ENCODE measurements around the gene KCNAB2. TPM values are rescaled to one million over a fixed set of nuclear protein-coding genes. Genes with fewer than 3 reads are reported as not detected.

Gene KCNAB2
- total and polyA plus RNA-seq, 4 donors: 1.8 to 5.9 (median 4.5) TPM

GRCh38 chr1:6024376-6024775 is 21.3 kb upstream of the KCNAB2 start:
- Histone ChIP-seq H3K27ac (ENCODE audit: low read depth in 1 of 2, low read length in 2 of 2) (no peak overlapping the region), H3K4me3 (ENCODE audit: low read depth in 1 of 3, low read length in 3 of 3) (no peak overlapping the region), H3K9me3 (ENCODE audit: control insufficient read depth in 4 of 4, low read length in 3 of 4) (no peaks in the 10 kb centered on the region), H3K9ac (ENCODE audit: low read depth in 1 of 2, low read length in 2 of 2) (no peak overlapping the region), H3K4me1 (ENCODE audit: control insufficient read depth in 4 of 4, insufficient read depth in 4 of 4, low read length in 3 of 4) (no peaks in the 10 kb centered on the region), H3K27me3 (ENCODE audit: control insufficient read depth in 4 of 4, insufficient read depth in 4 of 4, low read length in 3 of 4) (no peaks in the 10 kb centered on the region), H3K36me3 (ENCODE audit: control insufficient read depth in 4 of 4, insufficient read depth in 3 of 4, low read depth in 1 of 4, low read length in 3 of 4) (no peaks in the 10 kb centered on the region)
- TF ChIP-seq ZBTB33 (IDR thresholded peaks at IDR 0.05): no peak
- TF ChIP-seq EGR1 (IDR thresholded peaks at IDR 0.05; ENCODE audit: low read depth in 2 of 2): no peak
- no peak for TF ChIP-seq CTCF (IDR thresholded peaks at IDR 0.05; ENCODE audit: low read depth, low read length, missing input control)
- no peak for TF ChIP-seq GABPA (IDR thresholded peaks at IDR 0.05 in 1 of 2, conservative IDR thresholded peaks at IDR 0.05 in 1 of 2)
- no peak for TF ChIP-seq MAX (IDR thresholded peaks at IDR 0.05)
- no peak for TF ChIP-seq NR2F2 (IDR thresholded peaks at IDR 0.05)
- no peak for TF ChIP-seq RAD21 (IDR thresholded peaks at IDR 0.05)
- TF ChIP-seq JUND (IDR thresholded peaks at IDR 0.05): no peak
- 76% methylated on average over 6 of the region's 6 CpGs for WGBS
- no peak for DNase-seq (ENCODE audit: low spot score)

- 56% methylated on average over 29 of the region's 29 CpGs for WGBS
- H3K9ac ChIP-seq (ENCODE audit: low read depth in 1 of 2, low read length in 2 of 2): no peak overlapping the region
- H3K4me3 ChIP-seq (ENCODE audit: low read depth in 1 of 3, low read length in 3 of 3): no peak overlapping the region
- DNase-seq (ENCODE audit: low spot score): no peak
- H3K36me3 ChIP-seq (ENCODE audit: control insufficient read depth in 4 of 4, insufficient read depth in 3 of 4, low read depth in 1 of 4, low read length in 3 of 4): no peaks in the 10 kb centered on the region
- no peaks in the 10 kb centered on the region for H3K9me3 ChIP-seq (ENCODE audit: control insufficient read depth in 4 of 4, low read length in 3 of 4)
- TF ChIP-seq HNF4A (conservative IDR thresholded peaks at IDR 0.05) (no peak), REST (IDR thresholded peaks at IDR 0.05) (no peak), CTCF (IDR thresholded peaks at IDR 0.05; ENCODE audit: low read depth, low read length, missing input control) (no peak), HNF4G (IDR thresholded peaks at IDR 0.05) (no peak), RAD21 (IDR thresholded peaks at IDR 0.05) (no peak), SP1 (IDR thresholded peaks at IDR 0.05) (no peak), FOXA1 (IDR thresholded peaks at IDR 0.05) (no peak), EGR1 (IDR thresholded peaks at IDR 0.05; ENCODE audit: low read depth in 2 of 2) (no peak)
- H3K4me1 ChIP-seq (ENCODE audit: control insufficient read depth in 4 of 4, insufficient read depth in 4 of 4, low read length in 3 of 4): no peaks in the 10 kb centered on the region
- no peak overlapping the region for H3K27ac ChIP-seq (ENCODE audit: low read depth in 1 of 2, low read length in 2 of 2)
- no peaks in the 10 kb centered on the region for H3K27me3 ChIP-seq (ENCODE audit: control insufficient read depth in 4 of 4, insufficient read depth in 4 of 4, low read length in 3 of 4)
These were observed 20.2 kb upstream of the KCNAB2 start for GRCh38 chr1:6025269-6026094.

Measured in liver (tissue), 9 donors.